ENCODE data around the gene GZMM.

- TF ChIP-seq, protein P1, sequence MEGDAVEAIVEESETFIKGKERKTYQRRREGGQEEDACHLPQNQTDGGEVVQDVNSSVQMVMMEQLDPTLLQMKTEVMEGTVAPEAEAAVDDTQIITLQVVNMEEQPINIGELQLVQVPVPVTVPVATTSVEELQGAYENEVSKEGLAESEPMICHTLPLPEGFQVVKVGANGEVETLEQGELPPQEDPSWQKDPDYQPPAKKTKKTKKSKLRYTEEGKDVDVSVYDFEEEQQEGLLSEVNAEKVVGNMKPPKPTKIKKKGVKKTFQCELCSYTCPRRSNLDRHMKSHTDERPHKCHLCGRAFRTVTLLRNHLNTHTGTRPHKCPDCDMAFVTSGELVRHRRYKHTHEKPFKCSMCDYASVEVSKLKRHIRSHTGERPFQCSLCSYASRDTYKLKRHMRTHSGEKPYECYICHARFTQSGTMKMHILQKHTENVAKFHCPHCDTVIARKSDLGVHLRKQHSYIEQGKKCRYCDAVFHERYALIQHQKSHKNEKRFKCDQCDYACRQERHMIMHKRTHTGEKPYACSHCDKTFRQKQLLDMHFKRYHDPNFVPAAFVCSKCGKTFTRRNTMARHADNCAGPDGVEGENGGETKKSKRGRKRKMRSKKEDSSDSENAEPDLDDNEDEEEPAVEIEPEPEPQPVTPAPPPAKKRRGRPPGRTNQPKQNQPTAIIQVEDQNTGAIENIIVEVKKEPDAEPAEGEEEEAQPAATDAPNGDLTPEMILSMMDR (conservative IDR thresholded peaks at IDR 0.05; ENCODE audit: low read depth, low read length), result no peak
- TF ChIP-seq EZH2phosphoT487 (IDR thresholded peaks at IDR 0.05; ENCODE audit: borderline replicate concordance, low read length), result no peak
Observed at GRCh38 chr19:504616-505015, 39.2 kb upstream of the GZMM start.

Data from PC-3 (cell line).